GM23338 (cell line): ENCODE data around the gene CD99L2. TPM values are rescaled to one million over a fixed set of nuclear protein-coding genes. Genes with fewer than 3 reads are reported as not detected.

Source experiments
- ATAC-seq: fragments of 200-7000 bp; cut with Tn5 transposase; 3 replicates; pipeline ENCODE4 v1.9.1; 2020
- DNase-seq: peaks from one replicate; pipeline ENCODE4 v3.0.0-alpha.2; 2015; ENCODE audit warnings: low spot score
- H2AFZ ChIP-seq: fragments of 200-600 bp; sonication (generic); 2 replicates; pipeline ENCODE4 v1.8.0; 2016; ENCODE audit warnings: antibody characterized with exemption, mild to moderate bottlenecking, moderate library complexity
- H3F3A ChIP-seq: fragments of 200-600 bp; sonication (generic); replicated peaks from 2 replicates; pipeline ENCODE4 v1.8.0; 2017; ENCODE audit warnings: antibody characterized with exemption, mixed run types, low read depth
- H3K27ac ChIP-seq: fragments of 200-600 bp; sonication (generic); 2 replicates; pipeline ENCODE4 v1.6.1; 2016; ENCODE audit warnings: low read depth
- H3K27me3 ChIP-seq: fragments of 200-600 bp; sonication (generic); 2 replicates; pipeline ENCODE4 v1.8.0; 2016; ENCODE audit warnings: mild to moderate bottlenecking, mixed run types, moderate library complexity; ENCODE audit not compliant: insufficient read depth
- H3K36me3 ChIP-seq: fragments of 200-600 bp; sonication (generic); 2 replicates; pipeline ENCODE4 v1.8.0; 2016; ENCODE audit warnings: mild to moderate bottlenecking; ENCODE audit not compliant: insufficient read depth
- H3K4me1 ChIP-seq: fragments of 200-600 bp; sonication (generic); 2 replicates; pipeline ENCODE4 v1.8.0; 2016; ENCODE audit warnings: mild to moderate bottlenecking, moderate library complexity; ENCODE audit not compliant: insufficient read depth
- H3K4me2 ChIP-seq: fragments of 200-600 bp; sonication (generic); 2 replicates; pipeline ENCODE4 v1.7.1; 2017; ENCODE audit warnings: mixed run types
- H3K4me3 ChIP-seq: fragments of 200-600 bp; sonication (generic); 2 replicates; pipeline ENCODE4 v1.6.1; 2016; ENCODE audit warnings: mixed run types
- H3K79me2 ChIP-seq: fragments of 200-600 bp; sonication (generic); replicated peaks from 2 replicates; pipeline ENCODE4 v1.8.0; 2017; ENCODE audit warnings: mild to moderate bottlenecking; ENCODE audit not compliant: insufficient read depth
- H3K9me2 ChIP-seq: fragments of 200-600 bp; sonication (generic); 2 replicates; pipeline ENCODE4 v1.8.0; 2017; ENCODE audit not compliant: insufficient read depth
- H4K20me1 ChIP-seq: fragments of 200-600 bp; sonication (generic); replicated peaks from 2 replicates; pipeline ENCODE4 v1.8.0; 2017; ENCODE audit warnings: mild to moderate bottlenecking; ENCODE audit not compliant: insufficient read depth
- H3K27ac Mint-ChIP-seq: 2 replicates; pipeline ENCODE4 v1.8.0; 2020; ENCODE audit warnings: inconsistent platforms, mild to moderate bottlenecking, moderate library complexity, mixed read lengths
- H3K27me3 Mint-ChIP-seq: 3 replicates; pipeline ENCODE4 v1.8.0; 2022; ENCODE audit warnings: low read depth, mild to moderate bottlenecking, moderate library complexity, mixed read lengths, inconsistent platforms; ENCODE audit not compliant: insufficient read depth, poor library complexity
- H3K36me3 Mint-ChIP-seq: 3 replicates; pipeline ENCODE4 v1.8.0; 2021; ENCODE audit warnings: low read depth, mild to moderate bottlenecking, inconsistent platforms, moderate library complexity, mixed read lengths
- H3K4me1 Mint-ChIP-seq: 3 replicates; pipeline ENCODE4 v1.8.0; 2020; ENCODE audit warnings: mild to moderate bottlenecking, inconsistent platforms, mixed read lengths
- H3K4me3 Mint-ChIP-seq: 3 replicates; pipeline ENCODE4 v1.8.0; 2021; ENCODE audit warnings: moderate library complexity, mild to moderate bottlenecking, inconsistent platforms, mixed read lengths
- H3K9me3 Mint-ChIP-seq: 3 replicates; pipeline ENCODE4 v1.8.0; 2020; ENCODE audit warnings: moderate library complexity, mild to moderate bottlenecking, inconsistent platforms, mixed read lengths
- EZH2phosphoT487 ChIP-seq: fragments of 200-600 bp; sonication (generic); IDR thresholded peaks from one replicate; pipeline ENCODE4 v1.8.1; 2018; ENCODE audit warnings: antibody characterized with exemption; ENCODE audit not compliant: unreplicated experiment
- NANOG ChIP-seq: IDR thresholded peaks from 2 replicates; pipeline ENCODE4 v1.6.1; 2016; ENCODE audit warnings: antibody characterized with exemption, borderline replicate concordance
- polyA plus RNA-seq: library from polyadenylated mRNA; unstranded; fragments of >200 nt; fragmentation: Nextera tagmentation; extraction: Ambion mirVana; gene quantifications from 2 replicates; pipeline ENCODE4 v1.2.1, GENCODE V29; 2016
- total RNA-seq: library from RNA; depleted of rRNA; stranded (reverse); fragments of >200 nt; shearing (Covaris generic); gene quantifications from 2 replicates; pipeline ENCODE4 v1.2.3, GENCODE V29; 2014
- TF ChIP-seq, protein P1 (sequence below): fragments of 250-450 bp; sonication (Bioruptor Pico); IDR thresholded peaks from 2 replicates; pipeline ENCODE4 v1.5.0; 2020; ENCODE audit warnings: mild to moderate bottlenecking, moderate library complexity
- TF ChIP-seq, protein P2 (sequence below), 2 experiments: fragments of 200-600 bp in 1 of 2; sonication (generic) in 1 of 2; conservative IDR thresholded peaks; 2 replicates each; pipeline versions ENCODE4 v1.5.1 to v1.6.1; 2016 to 2017; ENCODE audit warnings: antibody characterized with exemption in 2 of 2, low read depth in 2 of 2, mild to moderate bottlenecking in 2 of 2, moderate library complexity in 1 of 2
- TF ChIP-seq, protein P3 (sequence below): IDR thresholded peaks from 2 replicates; pipeline ENCODE4 v1.6.1; 2016; ENCODE audit warnings: antibody characterized with exemption

CD99L2 gene
- total and polyA plus RNA-seq, 2 experiments from 2014 or later, result 2.6 to 6.4 TPM

DNA sequence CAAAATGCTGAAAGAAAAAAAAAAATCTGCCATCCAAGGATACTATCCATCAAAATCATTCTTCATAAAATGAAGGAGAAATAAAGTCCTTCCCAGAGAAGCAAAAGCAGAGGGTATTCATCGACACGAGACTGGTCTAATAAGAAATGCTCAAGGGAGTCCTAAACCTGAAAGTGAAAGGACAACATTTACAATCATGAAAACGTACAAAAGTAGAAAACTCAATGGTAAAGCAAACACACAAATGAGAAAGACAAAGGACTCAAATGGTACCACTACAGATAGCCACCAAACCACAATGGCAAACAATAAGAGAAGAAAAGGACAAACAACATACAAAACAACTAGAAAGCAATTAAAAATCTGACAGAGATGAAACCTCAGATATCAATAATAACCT lies 41.0 kb downstream of the CD99L2 start:
- Histone ChIP-seq H4K20me1 (no peaks in the 10 kb centered on the region), H3K36me3 (no peaks in the 10 kb centered on the region), H3K4me3 (no peak overlapping the region), H2AFZ (no peak overlapping the region), H3K4me2 (no peak overlapping the region), H3F3A (no peaks in the 10 kb centered on the region), H3K27ac (no peak overlapping the region), H3K4me1 (no peaks in the 10 kb centered on the region), H3K27me3 (no peaks in the 10 kb centered on the region), H3K79me2 (peaks cover 24% of the 10 kb centered on the region), H3K9me2 (no peaks in the 10 kb centered on the region)
- DNase-seq, result no peak
- no peaks in the 10 kb centered on the region for H3K27me3 Mint-ChIP-seq
- no peak for ATAC-seq
- peaks cover 2% of the 10 kb centered on the region for H3K9me3 Mint-ChIP-seq
- H3K4me1 Mint-ChIP-seq, result peaks cover 3% of the 10 kb centered on the region; the same call in 2 of the 3 replicates
- no peak overlapping the region for H3K27ac Mint-ChIP-seq
- H3K36me3 Mint-ChIP-seq, result peaks cover 16% of the 10 kb centered on the region; the same call in 1 of the 3 replicates
- no peak for TF ChIP-seq EZH2phosphoT487
- no peak for TF ChIP-seq NANOG
- TF ChIP-seq, protein P1, sequence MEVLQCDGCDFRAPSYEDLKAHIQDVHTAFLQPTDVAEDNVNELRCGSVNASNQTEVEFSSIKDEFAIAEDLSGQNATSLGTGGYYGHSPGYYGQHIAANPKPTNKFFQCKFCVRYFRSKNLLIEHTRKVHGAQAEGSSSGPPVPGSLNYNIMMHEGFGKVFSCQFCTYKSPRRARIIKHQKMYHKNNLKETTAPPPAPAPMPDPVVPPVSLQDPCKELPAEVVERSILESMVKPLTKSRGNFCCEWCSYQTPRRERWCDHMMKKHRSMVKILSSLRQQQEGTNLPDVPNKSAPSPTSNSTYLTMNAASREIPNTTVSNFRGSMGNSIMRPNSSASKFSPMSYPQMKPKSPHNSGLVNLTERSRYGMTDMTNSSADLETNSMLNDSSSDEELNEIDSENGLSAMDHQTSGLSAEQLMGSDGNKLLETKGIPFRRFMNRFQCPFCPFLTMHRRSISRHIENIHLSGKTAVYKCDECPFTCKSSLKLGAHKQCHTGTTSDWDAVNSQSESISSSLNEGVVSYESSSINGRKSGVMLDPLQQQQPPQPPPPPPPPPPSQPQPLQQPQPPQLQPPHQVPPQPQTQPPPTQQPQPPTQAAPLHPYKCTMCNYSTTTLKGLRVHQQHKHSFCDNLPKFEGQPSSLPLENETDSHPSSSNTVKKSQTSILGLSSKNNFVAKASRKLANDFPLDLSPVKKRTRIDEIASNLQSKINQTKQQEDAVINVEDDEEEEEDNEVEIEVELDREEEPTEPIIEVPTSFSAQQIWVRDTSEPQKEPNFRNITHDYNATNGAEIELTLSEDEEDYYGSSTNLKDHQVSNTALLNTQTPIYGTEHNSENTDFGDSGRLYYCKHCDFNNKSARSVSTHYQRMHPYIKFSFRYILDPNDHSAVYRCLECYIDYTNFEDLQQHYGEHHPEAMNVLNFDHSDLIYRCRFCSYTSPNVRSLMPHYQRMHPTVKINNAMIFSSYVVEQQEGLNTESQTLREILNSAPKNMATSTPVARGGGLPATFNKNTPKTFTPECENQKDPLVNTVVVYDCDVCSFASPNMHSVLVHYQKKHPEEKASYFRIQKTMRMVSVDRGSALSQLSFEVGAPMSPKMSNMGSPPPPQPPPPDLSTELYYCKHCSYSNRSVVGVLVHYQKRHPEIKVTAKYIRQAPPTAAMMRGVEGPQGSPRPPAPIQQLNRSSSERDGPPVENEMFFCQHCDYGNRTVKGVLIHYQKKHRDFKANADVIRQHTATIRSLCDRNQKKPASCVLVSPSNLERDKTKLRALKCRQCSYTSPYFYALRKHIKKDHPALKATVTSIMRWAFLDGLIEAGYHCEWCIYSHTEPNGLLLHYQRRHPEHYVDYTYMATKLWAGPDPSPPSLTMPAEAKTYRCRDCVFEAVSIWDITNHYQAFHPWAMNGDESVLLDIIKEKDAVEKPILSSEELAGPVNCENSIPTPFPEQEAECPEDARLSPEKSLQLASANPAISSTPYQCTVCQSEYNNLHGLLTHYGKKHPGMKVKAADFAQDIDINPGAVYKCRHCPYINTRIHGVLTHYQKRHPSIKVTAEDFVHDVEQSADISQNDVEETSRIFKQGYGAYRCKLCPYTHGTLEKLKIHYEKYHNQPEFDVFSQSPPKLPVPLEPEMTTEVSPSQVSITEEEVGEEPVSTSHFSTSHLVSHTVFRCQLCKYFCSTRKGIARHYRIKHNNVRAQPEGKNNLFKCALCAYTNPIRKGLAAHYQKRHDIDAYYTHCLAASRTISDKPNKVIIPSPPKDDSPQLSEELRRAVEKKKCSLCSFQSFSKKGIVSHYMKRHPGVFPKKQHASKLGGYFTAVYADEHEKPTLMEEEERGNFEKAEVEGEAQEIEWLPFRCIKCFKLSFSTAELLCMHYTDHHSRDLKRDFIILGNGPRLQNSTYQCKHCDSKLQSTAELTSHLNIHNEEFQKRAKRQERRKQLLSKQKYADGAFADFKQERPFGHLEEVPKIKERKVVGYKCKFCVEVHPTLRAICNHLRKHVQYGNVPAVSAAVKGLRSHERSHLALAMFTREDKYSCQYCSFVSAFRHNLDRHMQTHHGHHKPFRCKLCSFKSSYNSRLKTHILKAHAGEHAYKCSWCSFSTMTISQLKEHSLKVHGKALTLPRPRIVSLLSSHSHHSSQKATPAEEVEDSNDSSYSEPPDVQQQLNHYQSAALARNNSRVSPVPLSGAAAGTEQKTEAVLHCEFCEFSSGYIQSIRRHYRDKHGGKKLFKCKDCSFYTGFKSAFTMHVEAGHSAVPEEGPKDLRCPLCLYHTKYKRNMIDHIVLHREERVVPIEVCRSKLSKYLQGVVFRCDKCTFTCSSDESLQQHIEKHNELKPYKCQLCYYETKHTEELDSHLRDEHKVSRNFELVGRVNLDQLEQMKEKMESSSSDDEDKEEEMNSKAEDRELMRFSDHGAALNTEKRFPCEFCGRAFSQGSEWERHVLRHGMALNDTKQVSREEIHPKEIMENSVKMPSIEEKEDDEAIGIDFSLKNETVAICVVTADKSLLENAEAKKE (CRISPR knock-in tag), result no peak
- TF ChIP-seq, protein P2, sequence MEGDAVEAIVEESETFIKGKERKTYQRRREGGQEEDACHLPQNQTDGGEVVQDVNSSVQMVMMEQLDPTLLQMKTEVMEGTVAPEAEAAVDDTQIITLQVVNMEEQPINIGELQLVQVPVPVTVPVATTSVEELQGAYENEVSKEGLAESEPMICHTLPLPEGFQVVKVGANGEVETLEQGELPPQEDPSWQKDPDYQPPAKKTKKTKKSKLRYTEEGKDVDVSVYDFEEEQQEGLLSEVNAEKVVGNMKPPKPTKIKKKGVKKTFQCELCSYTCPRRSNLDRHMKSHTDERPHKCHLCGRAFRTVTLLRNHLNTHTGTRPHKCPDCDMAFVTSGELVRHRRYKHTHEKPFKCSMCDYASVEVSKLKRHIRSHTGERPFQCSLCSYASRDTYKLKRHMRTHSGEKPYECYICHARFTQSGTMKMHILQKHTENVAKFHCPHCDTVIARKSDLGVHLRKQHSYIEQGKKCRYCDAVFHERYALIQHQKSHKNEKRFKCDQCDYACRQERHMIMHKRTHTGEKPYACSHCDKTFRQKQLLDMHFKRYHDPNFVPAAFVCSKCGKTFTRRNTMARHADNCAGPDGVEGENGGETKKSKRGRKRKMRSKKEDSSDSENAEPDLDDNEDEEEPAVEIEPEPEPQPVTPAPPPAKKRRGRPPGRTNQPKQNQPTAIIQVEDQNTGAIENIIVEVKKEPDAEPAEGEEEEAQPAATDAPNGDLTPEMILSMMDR (conservative IDR thresholded peaks at IDR 0.05; ENCODE audit: low read depth in 2 of 2), result no peak
- TF ChIP-seq, protein P3, sequence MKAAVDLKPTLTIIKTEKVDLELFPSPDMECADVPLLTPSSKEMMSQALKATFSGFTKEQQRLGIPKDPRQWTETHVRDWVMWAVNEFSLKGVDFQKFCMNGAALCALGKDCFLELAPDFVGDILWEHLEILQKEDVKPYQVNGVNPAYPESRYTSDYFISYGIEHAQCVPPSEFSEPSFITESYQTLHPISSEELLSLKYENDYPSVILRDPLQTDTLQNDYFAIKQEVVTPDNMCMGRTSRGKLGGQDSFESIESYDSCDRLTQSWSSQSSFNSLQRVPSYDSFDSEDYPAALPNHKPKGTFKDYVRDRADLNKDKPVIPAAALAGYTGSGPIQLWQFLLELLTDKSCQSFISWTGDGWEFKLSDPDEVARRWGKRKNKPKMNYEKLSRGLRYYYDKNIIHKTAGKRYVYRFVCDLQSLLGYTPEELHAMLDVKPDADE, result no peak
- H3K4me3 Mint-ChIP-seq, result no peak overlapping the region
